ENCODE measurements around the gene ADSS2. TPM values are rescaled to one million over a fixed set of nuclear protein-coding genes. Genes with fewer than 3 reads are reported as not detected.
"Not testable (repeated sequence)": the region's sequence is repeated elsewhere in the genome, so short reads cannot be mapped to it uniquely, and the experiment has no call there.

The ADSS2 gene
- total RNA-seq, 1 experiment from 2014 or later = 38.5 TPM

DNA sequence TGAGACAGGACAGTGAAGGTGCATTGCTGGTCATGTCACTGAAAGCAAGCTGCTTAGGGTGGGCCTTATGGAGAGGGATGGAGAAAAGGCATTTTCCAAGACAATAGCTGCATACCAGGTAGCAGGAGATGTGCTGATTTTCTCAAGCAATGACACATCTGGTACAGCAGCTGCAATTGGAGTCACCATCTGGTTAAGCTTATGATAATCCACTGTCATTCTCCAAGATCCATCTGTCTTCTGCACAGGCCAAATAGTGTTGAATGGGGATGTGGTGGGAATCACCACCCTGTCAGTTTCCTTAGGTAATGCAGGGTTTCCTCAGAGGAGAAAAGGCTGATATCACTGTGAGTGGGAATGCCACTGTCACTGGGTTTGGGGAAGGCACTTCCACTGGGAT is 54.6 kb downstream of the ADSS2 start:
- no peak for DNase-seq (ENCODE audit: low spot score)

DNA sequence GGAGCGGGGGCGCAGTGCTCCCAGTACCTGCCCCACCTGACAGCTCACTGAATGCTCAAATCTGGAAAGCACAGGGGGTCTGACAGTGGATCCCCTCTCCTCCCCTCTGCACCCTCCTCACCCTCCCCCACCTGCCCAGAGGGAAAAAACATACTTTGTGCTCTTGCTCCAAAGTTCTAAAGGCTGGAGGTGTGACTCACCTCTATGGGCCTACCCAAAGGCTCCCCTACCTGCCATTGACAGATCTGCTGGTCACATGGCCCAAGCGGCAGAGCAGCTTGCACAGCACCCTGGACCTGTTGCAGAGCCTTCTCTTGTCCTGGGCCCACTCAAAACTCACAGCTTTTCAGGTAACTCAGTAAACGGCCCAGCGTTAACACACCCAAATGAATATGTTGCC is 55.7 kb downstream of the ADSS2 start:
- DNase-seq (ENCODE audit: low spot score) = no peak

DNA sequence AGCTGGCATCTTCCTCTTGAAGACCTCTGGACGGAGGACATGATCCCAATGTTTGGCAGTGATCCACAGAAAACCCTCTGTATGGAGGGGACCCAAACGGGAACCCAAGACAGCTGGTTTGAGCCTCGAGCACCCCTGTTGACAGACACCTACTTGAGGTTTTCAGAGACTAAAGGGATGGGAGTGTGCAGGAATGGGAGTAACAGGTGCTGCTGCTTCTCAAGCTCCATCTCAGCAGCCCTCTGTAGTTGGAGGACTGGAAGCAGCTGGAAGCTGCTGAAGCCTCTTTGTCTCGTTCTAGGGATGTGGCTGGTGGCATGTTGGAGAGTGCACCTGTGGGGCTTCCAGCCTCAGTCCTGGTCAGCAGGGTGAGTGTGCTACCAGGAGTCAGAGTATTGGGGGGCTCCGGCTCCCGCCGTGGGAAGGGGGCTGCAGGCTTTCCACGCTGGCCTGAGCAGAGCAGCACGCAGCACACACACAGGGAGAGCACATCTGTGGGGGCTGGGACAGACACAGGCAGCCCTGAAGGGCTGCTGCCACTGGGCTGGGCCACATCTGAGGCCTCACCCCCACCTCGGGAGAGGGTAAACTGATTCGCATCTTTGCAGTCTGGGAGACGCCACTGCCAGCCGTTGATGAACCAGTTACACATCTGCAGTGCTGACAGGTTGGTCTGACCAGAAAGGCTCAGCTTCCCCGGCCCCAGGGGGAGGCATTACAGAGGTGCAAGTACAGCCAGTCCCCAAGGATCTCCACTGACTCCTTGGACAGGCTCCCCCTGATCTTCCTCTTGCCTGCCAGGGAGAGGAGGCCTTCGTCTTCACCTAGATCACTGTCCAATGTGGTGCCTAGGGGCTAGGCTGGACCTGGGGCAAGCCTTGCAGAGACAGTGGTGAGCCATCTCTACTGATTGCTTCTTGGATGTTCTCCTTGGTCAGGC is 56.6 kb downstream of the ADSS2 start:
- no peak for DNase-seq (ENCODE audit: low spot score)

DNA sequence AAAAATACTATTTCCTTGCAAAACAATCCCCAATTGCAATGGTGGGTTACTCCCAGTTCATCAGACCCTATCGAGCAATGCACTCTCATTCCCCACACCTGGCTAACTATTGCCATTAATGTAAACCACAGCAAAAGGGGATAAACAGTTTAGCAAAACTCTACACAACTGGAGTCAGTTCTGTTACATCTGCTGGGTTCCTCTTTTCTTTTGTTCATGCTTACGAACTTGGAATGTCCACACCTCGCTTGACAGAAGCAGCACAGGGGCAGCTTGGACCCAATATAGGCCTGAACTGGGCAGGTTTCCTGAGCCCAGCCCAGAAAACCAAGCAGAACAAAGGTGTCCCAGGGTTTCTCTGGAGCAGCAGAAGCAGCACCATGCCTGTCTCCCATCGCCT is 57.4 kb downstream of the ADSS2 start:
- DNase-seq (ENCODE audit: low spot score) = no peak

DNA sequence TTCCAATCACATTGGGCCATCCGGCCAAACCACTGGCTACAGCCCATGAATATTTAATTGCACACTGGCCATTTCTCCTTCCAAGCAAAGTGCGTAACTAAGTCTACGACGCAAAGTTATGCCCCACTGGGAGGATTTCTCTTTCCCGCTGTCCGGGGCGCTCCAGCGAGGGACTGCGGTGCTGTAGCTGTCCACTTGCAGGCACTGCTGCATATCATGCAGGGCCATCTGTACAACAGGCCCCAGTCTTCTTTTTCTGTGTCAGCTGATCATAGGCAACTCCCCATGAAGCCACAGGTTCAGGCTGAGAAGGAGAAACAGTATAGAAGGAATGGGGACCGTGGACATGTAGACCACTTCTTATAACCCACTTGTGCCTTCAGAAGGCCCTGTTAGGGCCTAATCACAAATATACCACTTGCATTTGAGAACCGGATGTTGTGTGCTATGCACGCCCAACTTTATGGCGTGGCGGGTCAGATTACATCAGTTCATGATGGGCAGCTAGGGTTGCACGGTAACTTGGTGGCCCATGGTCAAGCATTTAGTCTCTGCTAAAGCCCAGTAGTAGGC is 58.0 kb downstream of the ADSS2 start:
- no peak for DNase-seq (ENCODE audit: low spot score)

- DNase-seq (ENCODE audit: low spot score) = peak; percentile 84
These were observed 59.9 kb downstream of the ADSS2 start for GRCh38 chr1:244391761-244392160.

DNA sequence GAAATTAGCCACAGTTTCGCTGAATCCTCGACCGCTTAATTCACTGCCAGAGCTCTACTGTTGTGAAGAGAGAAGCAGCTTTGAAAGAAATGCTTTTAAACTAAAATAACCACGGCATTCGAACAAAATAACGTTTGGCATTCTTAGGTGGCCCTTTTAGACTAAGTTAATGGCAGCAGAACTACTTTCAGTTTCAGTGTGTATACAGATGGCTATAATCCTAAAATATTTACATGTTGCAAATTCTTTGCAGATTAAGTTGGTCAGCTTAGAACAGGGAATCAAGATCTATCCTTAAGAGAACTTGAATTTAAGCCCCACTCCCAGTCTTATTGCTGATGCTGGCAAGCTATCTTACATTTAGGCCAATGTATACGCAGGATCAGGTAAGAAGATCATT is 62.7 kb downstream of the ADSS2 start:
- DNase-seq (ENCODE audit: low spot score) = no peak

DNA sequence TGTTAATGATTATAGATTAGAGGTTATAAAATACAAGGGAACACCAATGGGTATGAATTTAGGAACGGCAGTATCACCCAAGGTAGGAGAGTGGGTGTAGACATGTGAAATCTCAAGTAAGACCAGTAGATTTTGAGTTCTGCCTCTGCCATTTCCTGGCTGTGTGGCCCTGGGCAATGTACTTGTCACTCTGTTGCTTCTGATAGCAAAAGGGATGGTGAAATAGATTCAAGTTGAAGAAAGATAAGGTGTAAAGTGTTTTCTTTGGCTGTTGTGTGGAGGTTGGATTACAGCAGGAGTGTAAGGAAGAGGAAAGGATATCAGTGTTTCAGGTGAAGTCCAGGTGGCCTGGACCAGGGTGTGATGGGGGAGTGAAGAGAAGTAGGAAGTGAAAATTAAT is 64.3 kb downstream of the ADSS2 start:
- DNase-seq (ENCODE audit: low spot score) = no peak

DNA sequence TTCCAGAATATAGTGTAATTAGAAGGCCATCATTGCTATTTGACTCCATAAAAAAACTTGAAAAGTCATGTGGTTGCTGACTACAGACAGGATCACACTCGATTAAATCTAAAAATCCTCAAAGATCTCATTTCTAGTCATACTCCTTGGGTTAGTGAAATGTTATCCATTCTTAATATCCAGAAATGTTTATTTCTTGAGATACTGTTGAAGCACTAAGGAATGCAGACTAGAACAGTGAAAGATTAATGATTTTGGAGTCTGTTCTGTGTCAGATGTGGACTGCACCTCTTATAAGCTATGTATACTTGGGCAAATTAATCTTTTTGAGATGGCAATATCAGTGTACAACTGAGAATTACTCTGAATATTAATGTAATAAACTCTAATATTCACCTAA is 65.1 kb downstream of the ADSS2 start:
- no peak for DNase-seq (ENCODE audit: low spot score)

DNA sequence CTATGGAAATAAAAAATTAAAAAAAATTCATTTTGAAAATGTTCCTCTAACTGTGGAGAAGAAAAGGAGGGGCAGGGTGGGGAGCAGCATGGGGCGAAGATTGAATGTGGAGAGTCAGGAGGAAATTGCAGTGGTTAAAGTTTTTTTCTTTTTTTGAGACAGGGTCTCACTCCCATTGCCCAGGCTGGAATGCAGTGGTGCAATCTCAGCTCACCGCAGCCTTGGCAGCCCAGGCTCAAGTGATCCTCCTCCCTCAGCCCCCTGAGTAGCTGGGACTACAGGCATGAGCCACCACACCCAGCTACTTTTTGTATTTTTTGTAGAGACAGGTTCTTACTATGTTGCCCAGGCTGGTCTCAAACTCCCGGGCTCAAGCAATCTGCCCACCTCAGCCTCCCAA is 67.6 kb downstream of the ADSS2 start:
- DNase-seq (ENCODE audit: low spot score) = no peak

DNA sequence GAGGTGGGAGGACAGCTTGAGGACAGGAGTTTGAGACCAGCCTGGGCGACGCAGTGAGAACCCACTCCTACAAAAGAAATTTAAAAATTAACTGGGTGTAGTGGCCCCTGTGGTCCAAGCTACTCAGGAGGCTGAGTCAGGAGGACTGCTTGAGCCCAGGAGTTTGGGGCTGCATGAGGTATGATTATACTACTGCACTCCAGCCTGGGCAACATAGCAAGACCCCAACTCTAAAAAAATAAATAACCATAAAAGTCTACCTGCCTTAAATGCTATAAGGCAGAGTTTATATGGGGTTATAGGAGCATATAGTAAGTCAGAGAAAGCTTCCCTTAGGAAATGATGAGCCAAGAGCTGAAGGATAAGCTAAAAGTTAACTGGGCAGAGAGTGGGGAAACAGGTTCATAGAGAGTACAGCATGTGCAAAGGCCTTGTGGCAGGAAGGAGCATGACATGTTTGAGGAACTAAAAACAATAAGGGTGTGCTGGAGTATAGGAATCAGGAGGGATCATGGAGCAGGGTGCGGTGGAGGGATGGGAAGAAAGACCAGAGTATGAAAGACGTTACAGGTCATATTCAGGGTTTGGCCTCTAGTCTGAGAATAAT is 68.3 kb downstream of the ADSS2 start:
- DNase-seq (ENCODE audit: low spot score) = no peak

- DNase-seq (ENCODE audit: low spot score) = no peak
These were observed 69.7 kb downstream of the ADSS2 start for GRCh38 chr1:244381878-244382565.

GRCh38 chr1:244376126-244376525 is 75.6 kb downstream of the ADSS2 start:
- no peak for DNase-seq (ENCODE audit: low spot score)

DNA sequence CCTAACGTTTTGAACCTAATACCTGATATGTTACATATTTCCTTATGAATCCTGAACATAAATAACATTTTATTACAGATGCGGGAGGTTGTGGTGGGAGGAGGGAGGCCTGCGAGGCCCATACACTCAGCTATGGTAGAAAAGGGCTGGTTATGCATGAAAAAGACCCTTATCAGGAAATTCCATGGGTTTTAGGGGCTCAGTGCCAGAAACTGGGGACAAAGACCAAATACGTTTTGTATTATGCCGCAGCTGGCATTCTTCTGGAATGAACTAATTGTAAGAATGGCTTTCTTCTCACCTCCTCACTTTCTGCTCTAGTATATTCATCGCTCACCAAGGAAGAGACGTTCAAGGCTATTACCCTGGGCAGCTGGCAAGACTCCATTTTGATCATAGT is 76.7 kb downstream of the ADSS2 start:
- DNase-seq (ENCODE audit: low spot score) = no peak

- DNase-seq (ENCODE audit: low spot score) = not testable (repeated sequence)
These were observed 77.2 kb downstream of the ADSS2 start for GRCh38 chr1:244374484-244374883.

- DNase-seq (ENCODE audit: low spot score) = no peak
These were observed 80.2 kb downstream of the ADSS2 start for GRCh38 chr1:244371242-244372141.

DNA sequence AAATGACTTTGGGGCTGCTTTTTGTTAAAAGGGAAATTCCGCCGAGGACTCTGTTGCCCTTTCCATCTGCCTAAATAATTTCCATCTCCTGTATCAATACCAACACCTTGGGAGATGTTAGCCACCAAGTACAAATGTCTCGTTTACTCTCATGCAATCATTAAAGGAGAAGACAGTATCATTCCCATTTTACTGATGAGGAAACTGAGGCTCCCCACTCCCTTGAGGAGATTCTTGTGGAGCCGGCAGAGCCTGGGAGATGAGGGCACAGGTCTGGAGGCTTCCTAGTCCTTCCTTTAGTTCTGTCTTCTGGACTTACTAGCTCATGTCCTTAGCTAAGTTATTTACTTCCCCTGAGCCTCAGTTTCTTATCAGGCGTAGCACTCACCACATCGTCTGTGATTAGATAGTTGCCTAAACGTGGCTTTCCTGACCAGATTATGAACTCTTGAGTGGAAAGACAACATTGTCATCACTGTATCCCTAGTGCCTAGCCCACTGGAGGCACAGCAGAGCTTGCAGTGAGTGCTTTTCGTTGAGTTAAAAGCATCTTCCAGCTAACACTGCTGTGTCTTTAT is 81.6 kb downstream of the ADSS2 start:
- DNase-seq (ENCODE audit: low spot score) = no peak

GRCh38 chr1:244369256-244370057 is 82.3 kb downstream of the ADSS2 start:
- DNase-seq (ENCODE audit: low spot score) = peak; percentile 22

GRCh38 chr1:244368279-244368678 is 83.4 kb downstream of the ADSS2 start:
- DNase-seq (ENCODE audit: low spot score) = no peak

Data from HT-29 (cell line).